Esophagus muscularis mucosa (tissue), 4 donors: ENCODE measurements around the gene NKX6-1.
A peak's percentile ranks its signal among the peaks of the same experiment; 100 is the strongest.

Experiments used
- CTCF ChIP-seq, 3 experiments: fragments of 200-600 bp in 2 of 3; fragments of 450-650 bp in 1 of 3; sonication (generic) in 2 of 3; IDR thresholded peaks; one replicate each; pipeline ENCODE4 v1.5.1; 2017 to 2019; ENCODE audit warnings: antibody characterized with exemption in 3 of 3, mild to moderate bottlenecking in 2 of 3, moderate library complexity in 1 of 3
- EP300 ChIP-seq: sonication (generic); formaldehyde crosslinking; IDR thresholded peaks from one replicate; pipeline ENCODE4 v1.6.1; 2017; ENCODE audit warnings: antibody characterized with exemption
- POLR2A ChIP-seq: fragments of 450-650 bp; IDR thresholded peaks from one replicate; pipeline ENCODE4 v1.6.1; 2017; ENCODE audit warnings: antibody characterized with exemption, moderate library complexity, mild to moderate bottlenecking, low read depth
- POLR2AphosphoS5 ChIP-seq, 2 donors: sonication (generic); formaldehyde crosslinking; IDR thresholded peaks; one replicate each; pipeline ENCODE4 v1.6.1; 2017; ENCODE audit warnings: antibody characterized with exemption in 2 of 2

GRCh38 chr4:84470204-84470785 lies 28.8 kb downstream of the NKX6-1 start:
- no peak for TF ChIP-seq POLR2A
- TF ChIP-seq POLR2AphosphoS5 (IDR thresholded peaks at IDR 0.05) = no peak
- peak in 1 of 3 experiments; percentile 9 for TF ChIP-seq CTCF (IDR thresholded peaks at IDR 0.05)
- TF ChIP-seq EP300 = no peak
